Measurements from ENCODE around the gene SRSF11. TPM values are rescaled to one million over a fixed set of nuclear protein-coding genes. Genes with fewer than 3 reads are reported as not detected.
A peak's percentile ranks its signal among the peaks of the same experiment; 100 is the strongest.

SRSF11 gene
- total and polyA plus RNA-seq, 9 donors: 120 to 235 (median 177) TPM

- Histone ChIP-seq H3K36me3 (ENCODE audit: control insufficient read depth, insufficient read depth, low read length) (peaks cover 22% of the 10 kb centered on the region), H3K27ac (ENCODE audit: low read length) (no peak overlapping the region), H3K27me3 (ENCODE audit: control insufficient read depth, insufficient read depth, low read length) (no peaks in the 10 kb centered on the region), H3K4me3 (ENCODE audit: low read length) (no peak overlapping the region), H3K4me1 (ENCODE audit: control insufficient read depth, insufficient read depth, low read length) (no peaks in the 10 kb centered on the region), H3K9me3 (replicated peaks; ENCODE audit: control insufficient read depth, low read depth, low read length) (no peaks in the 10 kb centered on the region)
- DNase-seq: peak; percentile 60
- no CpG with 5 or more reads among the region's 1 CpG for WGBS (ENCODE audit: insufficient coverage)
Observed at GRCh38 chr1:70290218-70290617, 69.0 kb downstream of the SRSF11 start.

GRCh38 chr1:70293186-70293843 is 72.1 kb downstream of the SRSF11 start:
- Histone ChIP-seq H3K4me1 (ENCODE audit: control insufficient read depth, insufficient read depth, low read length) (no peaks in the 10 kb centered on the region), H3K9me3 (replicated peaks; ENCODE audit: control insufficient read depth, low read depth, low read length) (no peaks in the 10 kb centered on the region), H3K27me3 (ENCODE audit: control insufficient read depth, insufficient read depth, low read length) (no peaks in the 10 kb centered on the region), H3K36me3 (ENCODE audit: control insufficient read depth, insufficient read depth, low read length) (peaks cover 22% of the 10 kb centered on the region), H3K4me3 (ENCODE audit: low read length) (no peak overlapping the region), H3K27ac (ENCODE audit: low read length) (no peak overlapping the region)
- DNase-seq: no peak

GRCh38 chr1:70295749-70296148 is 74.6 kb downstream of the SRSF11 start:
- Histone ChIP-seq H3K4me3 (ENCODE audit: low read length) (no peak overlapping the region), H3K36me3 (ENCODE audit: control insufficient read depth, insufficient read depth, low read length) (peaks cover 16% of the 10 kb centered on the region), H3K9me3 (replicated peaks; ENCODE audit: control insufficient read depth, low read depth, low read length) (no peaks in the 10 kb centered on the region), H3K4me1 (ENCODE audit: control insufficient read depth, insufficient read depth, low read length) (no peaks in the 10 kb centered on the region), H3K27ac (ENCODE audit: low read length) (no peak overlapping the region), H3K27me3 (ENCODE audit: control insufficient read depth, insufficient read depth, low read length) (no peaks in the 10 kb centered on the region)
- DNase-seq: no peak
- no CpG with 5 or more reads among the region's 4 CpGs for WGBS (ENCODE audit: insufficient coverage)

GRCh38 chr1:70299472-70299871 is 78.3 kb downstream of the SRSF11 start:
- no peaks in the 10 kb centered on the region for H3K9me3 ChIP-seq (replicated peaks; ENCODE audit: control insufficient read depth, low read depth, low read length)
- no peak for DNase-seq
- no peak overlapping the region for H3K27ac ChIP-seq (ENCODE audit: low read length)
- no peak overlapping the region for H3K4me3 ChIP-seq (ENCODE audit: low read length)
- no peaks in the 10 kb centered on the region for H3K27me3 ChIP-seq (ENCODE audit: control insufficient read depth, insufficient read depth, low read length)
- H3K4me1 ChIP-seq (ENCODE audit: control insufficient read depth, insufficient read depth, low read length): no peaks in the 10 kb centered on the region
- peaks cover 11% of the 10 kb centered on the region for H3K36me3 ChIP-seq (ENCODE audit: control insufficient read depth, insufficient read depth, low read length)

Other genes starting within 250 kb of the SRSF11 start
- 15.7 TPM for gene LRRC40, start 15.8 kb upstream of the SRSF11 start, total RNA-seq
- gene LRRC40, start 15.8 kb upstream of the SRSF11 start, polyA plus RNA-seq (ENCODE audit: insufficient read depth in 1 of 8, insufficient read length in 8 of 8, low replicate concordance in 1 of 8): 10 to 100 TPM; 13.9 to 19.7 (median 17.0) TPM
- gene ANKRD13C, start 133.3 kb downstream of the SRSF11 start, total RNA-seq: 26.6 TPM
- gene ANKRD13C, start 133.3 kb downstream of the SRSF11 start, polyA plus RNA-seq (ENCODE audit: insufficient read depth in 1 of 8, insufficient read length in 8 of 8, low replicate concordance in 1 of 8): 10 to 100 TPM; 12.9 to 20.5 (median 17.3) TPM
- 1.7 TPM for gene CTH, start 189.9 kb downstream of the SRSF11 start, total RNA-seq
- 1 to 10 TPM; 1.4 to 3.7 (median 2.2) TPM for gene CTH, start 189.9 kb downstream of the SRSF11 start, polyA plus RNA-seq (ENCODE audit: insufficient read depth in 1 of 8, insufficient read length in 8 of 8, low replicate concordance in 1 of 8)

Data from muscle of leg (tissue), 11 donors.